GM12878 (cell line): ENCODE measurements around the gene SACS. TPM values are rescaled to one million over a fixed set of nuclear protein-coding genes. Genes with fewer than 3 reads are reported as not detected.

Experiments
- BCLAF1 ChIP-seq: fragments of 450-650 bp; IDR thresholded peaks from 2 replicates; pipeline ENCODE4 v1.6.1; 2017; ENCODE audit warnings: antibody characterized with exemption, mild to moderate bottlenecking, moderate library complexity
- E2F4 ChIP-seq: IDR thresholded peaks from 2 replicates; pipeline ENCODE4 v1.6.1; 2012; ENCODE audit warnings: low read depth, low read length, improper control_type of control experiment
- EGR1 ChIP-seq, 2 experiments: IDR thresholded peaks; 1 replicate in 1 of 2; 2 replicates in 1 of 2; pipeline ENCODE4 v1.6.1; 2011 to 2012; ENCODE audit warnings: low read depth in 2 of 2, low read length in 2 of 2, borderline replicate concordance in 1 of 2, mild to moderate bottlenecking in 1 of 2, moderate library complexity in 1 of 2
- LARP7 ChIP-seq: fragments of 450-650 bp; IDR thresholded peaks from 2 replicates; pipeline ENCODE4 v1.6.1; 2017; ENCODE audit warnings: mild to moderate bottlenecking
- MEF2A ChIP-seq: IDR thresholded peaks from 2 replicates; pipeline ENCODE4 v1.6.1; 2011; ENCODE audit warnings: low read depth, mild to moderate bottlenecking, low read length, moderate library complexity; ENCODE audit not compliant: insufficient read depth
- MTA2 ChIP-seq: fragments of 450-650 bp; IDR thresholded peaks from 2 replicates; pipeline ENCODE4 v1.6.1; 2016; ENCODE audit warnings: low read depth, mild to moderate bottlenecking, moderate library complexity
- MTA3 ChIP-seq: IDR thresholded peaks from 2 replicates; pipeline ENCODE4 v1.6.1; 2012; ENCODE audit warnings: low read length, inconsistent platforms, borderline replicate concordance
- MXI1 ChIP-seq: fragments of 150-350 bp; IDR thresholded peaks from 2 replicates; pipeline ENCODE4 v1.6.1; 2011; ENCODE audit warnings: low read depth, mild to moderate bottlenecking, inconsistent platforms, low read length, improper control_type of control experiment
- MYB ChIP-seq: fragments of 150-350 bp; IDR thresholded peaks from 2 replicates; pipeline ENCODE4 v1.6.1; 2014; ENCODE audit warnings: mild to moderate bottlenecking, low read depth, low read length, borderline replicate concordance
- NFIC ChIP-seq: IDR thresholded peaks from 2 replicates; pipeline ENCODE4 v1.6.1; 2012; ENCODE audit warnings: low read depth, mild to moderate bottlenecking, inconsistent platforms, low read length, moderate library complexity
- NR2C2 ChIP-seq: IDR thresholded peaks from 2 replicates; pipeline ENCODE4 v1.6.1; 2011; ENCODE audit warnings: borderline replicate concordance, low read depth; ENCODE audit not compliant: control insufficient read depth, insufficient read length
- PAX8 ChIP-seq: fragments of 450-650 bp; IDR thresholded peaks from 2 replicates; pipeline ENCODE4 v1.6.1; 2017; ENCODE audit warnings: mild to moderate bottlenecking, moderate library complexity
- POLR2A ChIP-seq: IDR thresholded peaks from 2 replicates; pipeline ENCODE4 v1.6.1; 2011; ENCODE audit warnings: low read depth, mild to moderate bottlenecking, low read length
- SIX5 ChIP-seq: IDR thresholded peaks from 2 replicates; pipeline ENCODE4 v1.6.1; 2011; ENCODE audit warnings: mild to moderate bottlenecking, low read depth, low read length, moderate library complexity; ENCODE audit not compliant: severe bottlenecking
- SMC3 ChIP-seq: IDR thresholded peaks from 2 replicates; pipeline ENCODE4 v1.6.1; 2011; ENCODE audit warnings: low read length, improper control_type of control experiment, borderline replicate concordance
- SREBF2 ChIP-seq: IDR thresholded peaks from 2 replicates; pipeline ENCODE4 v1.6.1; 2012; ENCODE audit warnings: mild to moderate bottlenecking, low read length
- STAT1 ChIP-seq: fragments of 450-650 bp; conservative IDR thresholded peaks from 2 replicates; pipeline ENCODE4 v1.6.1; 2014; ENCODE audit warnings: antibody characterized with exemption, mild to moderate bottlenecking
- WRNIP1 ChIP-seq: IDR thresholded peaks from 2 replicates; pipeline ENCODE4 v1.6.1; 2011; ENCODE audit warnings: low read depth, low read length, improper control_type of control experiment, borderline replicate concordance
- ZBTB4 ChIP-seq: fragments of 450-650 bp; formaldehyde crosslinking; IDR thresholded peaks from 2 replicates; pipeline ENCODE4 v1.4.0; 2022; ENCODE audit warnings: mild to moderate bottlenecking, moderate library complexity
- ZNF217 ChIP-seq: fragments of 450-650 bp; IDR thresholded peaks from 2 replicates; pipeline ENCODE4 v1.6.1; 2017; ENCODE audit warnings: antibody characterized with exemption, mild to moderate bottlenecking
- ZNF622 ChIP-seq: fragments of 450-650 bp; IDR thresholded peaks from 2 replicates; pipeline ENCODE4 v1.6.1; 2017; ENCODE audit warnings: mild to moderate bottlenecking, inconsistent platforms
- polyA plus RNA-seq, 11 experiments: library from polyadenylated mRNA; depleted of rRNA in 4 of 11; unstranded in 6 of 11; stranded (reverse) in 5 of 11; fragments of >200 nt; fragmentation: Nextera tagmentation in 4 of 11; fragmentation: Illumina TruSeq in 1 of 11; extraction: Ambion mirVana in 4 of 11; extraction: Trizol in 1 of 11; gene quantifications; 1 replicate in 1 of 11; 2 replicates in 10 of 11; pipeline versions ENCODE4 v1.2.1 to v1.2.3, GENCODE V29; 2011 to 2016; ENCODE audit warnings: inconsistent platforms in 2 of 11, missing spikeins in 2 of 11, low read depth in 1 of 11
- total RNA-seq, 4 experiments: library from RNA; depleted of rRNA in 3 of 4; stranded (reverse); fragments of >200 nt in 3 of 4; fragmentation: Illumina TruSeq in 1 of 4; extraction: Trizol in 1 of 4; gene quantifications; 2 replicates each; pipeline versions ENCODE4 v1.2.1 to v1.2.3, GENCODE V29; 2013 to 2021
- TF ChIP-seq, protein P1 (sequence below): fragments of 450-650 bp; IDR thresholded peaks from 2 replicates; pipeline ENCODE4 v1.6.1; 2016; ENCODE audit warnings: mild to moderate bottlenecking

The SACS gene
- total and polyA plus RNA-seq, 10 of the 15 experiments (the other 5 are each of a cell fraction or from before 2014, with no cell fraction given): 9.9 to 74.9 (median 22.1) TPM

DNA sequence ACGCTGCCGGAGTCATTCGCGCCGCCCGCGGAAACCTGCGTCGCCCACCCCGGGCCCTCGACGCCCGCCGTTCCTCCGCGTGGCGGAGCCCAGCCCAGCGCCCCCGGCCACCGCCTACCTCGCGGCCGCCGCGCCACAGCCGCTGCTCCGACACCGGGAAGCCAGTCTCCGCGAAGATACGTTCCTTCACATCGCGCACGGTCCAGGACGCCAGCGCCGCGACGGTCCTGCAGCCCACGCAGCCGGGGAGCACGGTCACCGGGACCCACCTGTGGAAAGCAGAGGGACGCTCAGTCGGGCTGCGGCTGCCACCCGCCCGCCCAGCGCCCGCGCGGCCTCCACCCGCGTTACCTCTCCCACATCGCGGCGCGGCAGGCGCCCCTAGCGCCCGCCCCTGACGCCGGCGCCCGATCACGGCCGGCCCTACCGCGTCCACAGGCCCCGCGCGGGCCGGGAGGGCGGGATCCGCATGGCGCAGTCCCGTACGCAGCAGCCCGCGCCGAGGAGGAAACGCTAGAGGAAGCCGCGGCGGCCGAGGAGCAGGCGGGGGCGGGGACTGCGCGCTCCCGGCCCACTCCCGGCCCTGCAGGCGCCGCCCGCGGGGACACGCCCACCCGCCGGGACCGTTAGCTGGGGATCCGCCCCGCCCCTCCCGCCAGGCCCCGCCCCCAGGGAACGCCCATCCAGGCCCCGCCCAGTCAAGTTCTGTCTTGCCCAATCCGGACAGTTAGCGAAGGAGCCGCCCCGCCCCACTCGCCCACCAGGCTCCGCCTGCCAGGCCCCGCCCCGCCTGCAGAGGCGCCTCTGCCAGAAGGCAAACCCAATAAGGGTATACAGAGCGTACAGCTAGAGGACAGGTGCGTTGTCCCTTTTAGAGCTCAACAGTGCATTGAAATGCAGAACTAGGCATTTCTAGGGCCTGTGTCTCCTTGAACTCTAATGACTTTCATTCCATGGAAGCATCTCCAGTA lies 58.2 kb downstream of the SACS start (continued):
- TF ChIP-seq BCLAF1 (no peak), MXI1 (no peak; the same call in 1 of the 2 replicates), MTA2 (no peak), EGR1 (IDR thresholded peaks at IDR 0.05; ENCODE audit: borderline replicate concordance in 1 of 2, low read depth in 2 of 2, low read length in 2 of 2) (peak in 1 of 2 experiments; percentile 74; a peak in 2 of 3 replicates), POLR2A (peak; percentile 87), ZNF622 (no peak), MYB (no peak), NFIC (no peak), LARP7 (peak; percentile 98), SREBF2 (no peak), ZNF217 (peak; percentile 66; the same call in 1 of the 2 replicates), WRNIP1 (no peak), MEF2A (no peak), NR2C2 (no peak), STAT1 (peak; percentile 67; the same call in 1 of the 2 replicates), SIX5 (no peak), ZBTB4 (no peak), SMC3 (no peak), PAX8 (no peak), E2F4 (no peak), MTA3 (no peak)
- TF ChIP-seq, protein P1, sequence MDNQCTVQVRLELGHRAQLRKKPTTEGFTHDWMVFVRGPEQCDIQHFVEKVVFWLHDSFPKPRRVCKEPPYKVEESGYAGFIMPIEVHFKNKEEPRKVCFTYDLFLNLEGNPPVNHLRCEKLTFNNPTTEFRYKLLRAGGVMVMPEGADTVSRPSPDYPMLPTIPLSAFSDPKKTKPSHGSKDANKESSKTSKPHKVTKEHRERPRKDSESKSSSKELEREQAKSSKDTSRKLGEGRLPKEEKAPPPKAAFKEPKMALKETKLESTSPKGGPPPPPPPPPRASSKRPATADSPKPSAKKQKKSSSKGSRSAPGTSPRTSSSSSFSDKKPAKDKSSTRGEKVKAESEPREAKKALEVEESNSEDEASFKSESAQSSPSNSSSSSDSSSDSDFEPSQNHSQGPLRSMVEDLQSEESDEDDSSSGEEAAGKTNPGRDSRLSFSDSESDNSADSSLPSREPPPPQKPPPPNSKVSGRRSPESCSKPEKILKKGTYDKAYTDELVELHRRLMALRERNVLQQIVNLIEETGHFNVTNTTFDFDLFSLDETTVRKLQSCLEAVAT: no peak
